GM12872 (cell line): Measurements from ENCODE around the gene SCN10A.

ENCODE experiments used
- CTCF ChIP-seq: IDR thresholded peaks from 3 replicates; pipeline ENCODE4 v1.5.1; 2011; ENCODE audit warnings: low read depth, mild to moderate bottlenecking, low read length, moderate library complexity; ENCODE audit not compliant: insufficient read depth

The SCN10A gene

GRCh38 chr3:38816026-38816425, at the start of gene SCN10A:
Gene SCN10A (minus strand): TSS chr3:38816217. CDS start chr3:38794010, 22,207 bp downstream.
- no peak for TF ChIP-seq CTCF

DNA sequence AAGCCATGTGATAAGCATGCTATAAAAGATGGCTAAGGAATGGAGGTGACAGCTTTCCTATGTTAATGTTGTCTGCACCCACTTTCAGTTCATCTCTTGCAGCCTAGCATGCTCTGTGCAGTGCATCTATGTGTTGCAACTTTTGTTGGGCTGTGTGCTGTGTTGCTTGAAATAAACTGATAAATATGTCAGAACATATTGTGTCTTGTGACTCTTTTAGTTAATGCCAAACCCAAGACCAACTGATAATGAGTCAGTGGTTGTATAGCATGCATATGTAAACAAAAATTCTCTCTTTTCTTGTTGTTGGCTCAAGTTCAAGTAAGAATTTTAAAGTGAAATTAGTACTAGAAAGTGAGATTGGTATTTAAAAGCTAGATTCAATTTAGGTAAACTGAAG, 37.0 kb upstream of the SCN10A start:
- TF ChIP-seq CTCF = no peak

DNA sequence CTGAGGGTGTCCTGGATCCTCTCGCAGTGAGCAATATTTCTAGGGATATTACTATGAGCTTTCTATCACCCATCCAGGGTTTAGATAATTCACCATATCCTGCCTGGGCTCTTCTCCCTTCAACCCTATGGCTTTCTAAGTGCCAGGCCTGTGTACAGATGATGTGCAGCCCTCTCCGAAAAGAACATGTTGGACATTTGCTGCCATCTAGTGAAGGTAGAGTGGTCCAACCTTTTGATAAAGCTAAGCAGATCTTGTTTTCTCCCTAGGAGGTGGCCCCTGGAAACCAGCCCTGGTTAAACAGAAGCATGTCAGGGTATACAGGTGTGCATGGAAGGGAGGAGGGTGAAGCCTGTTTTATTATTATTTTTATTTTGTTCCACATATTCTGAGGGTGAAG, 27.9 kb upstream of the SCN10A start:
- no peak for TF ChIP-seq CTCF

DNA sequence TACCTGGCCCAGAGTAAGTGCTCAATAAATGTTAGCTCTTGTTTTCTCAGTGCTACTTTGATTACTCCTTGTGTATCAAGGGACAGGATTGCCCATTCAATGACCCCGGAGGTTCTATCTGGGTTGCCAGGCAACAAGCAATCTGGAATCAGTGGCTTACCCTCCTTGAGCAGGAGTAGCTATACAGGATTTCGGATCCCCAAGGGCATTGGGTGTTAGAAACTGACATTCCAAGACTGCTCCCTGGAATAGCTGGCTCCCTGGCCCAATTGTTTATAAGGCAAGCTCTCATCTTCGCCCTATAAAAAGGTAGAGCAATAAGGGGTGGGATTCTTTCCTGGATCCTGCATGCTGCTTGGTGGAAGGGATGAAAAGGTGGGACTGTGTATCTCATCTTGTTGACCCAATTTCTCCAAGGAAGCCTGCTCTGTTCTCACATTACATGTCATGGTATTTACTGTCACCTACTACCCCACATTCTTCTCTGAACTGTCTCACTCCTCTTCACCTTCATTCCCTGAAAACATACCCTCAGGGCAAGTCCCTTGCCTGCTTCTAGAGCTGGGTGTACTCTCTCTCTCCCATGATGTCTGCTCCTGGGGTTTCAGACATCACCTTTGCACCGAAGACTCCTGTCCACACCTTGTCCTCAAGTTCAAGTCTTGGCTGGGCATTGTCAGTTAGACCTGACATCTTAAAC, 26.4 kb upstream of the SCN10A start:
- TF ChIP-seq CTCF = no peak

- TF ChIP-seq CTCF = no peak
These were observed 25.0 kb upstream of the SCN10A start for GRCh38 chr3:38840987-38841386.

GRCh38 chr3:38837358-38837757, 21.3 kb upstream of the SCN10A start:
- TF ChIP-seq CTCF = no peak

DNA sequence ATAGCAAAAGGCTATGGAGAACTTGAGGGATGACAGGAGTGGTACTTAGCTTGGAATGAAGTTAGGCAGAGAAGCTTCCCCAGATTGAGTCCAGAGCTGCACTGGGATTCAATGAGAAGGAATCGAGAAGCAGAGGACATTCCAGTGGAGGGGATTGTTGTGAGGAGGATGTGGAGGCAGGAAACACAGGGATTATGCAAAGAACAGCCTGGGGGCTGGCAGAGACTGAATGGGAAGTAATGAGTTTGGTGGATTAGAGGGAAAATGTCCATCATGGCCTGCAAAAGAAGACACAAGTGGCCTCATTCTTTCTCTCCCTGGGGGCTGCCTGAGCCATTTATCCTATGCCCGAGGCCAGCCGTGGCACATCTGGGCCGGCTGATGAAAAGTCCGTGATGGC, 20.5 kb upstream of the SCN10A start:
- no peak for TF ChIP-seq CTCF
